Measurements from ENCODE around the gene AGBL4.

Gene AGBL4

GRCh38 chr1:48876330-48876785 lies 1147.4 kb downstream of the AGBL4 start:
- no peaks in the 10 kb centered on the region for H3K36me3 ChIP-seq (ENCODE audit: insufficient read depth, low read length)
- H3K27ac ChIP-seq: no peak overlapping the region
- no peak for DNase-seq (ENCODE audit: low read depth, low spot score)
- H3K9me3 ChIP-seq (ENCODE audit: low read depth, low read length): no peaks in the 10 kb centered on the region
- H3K4me3 ChIP-seq: no peak overlapping the region
- no peak overlapping the region for H3K9ac ChIP-seq (ENCODE audit: insufficient read length)
- no peak for TF ChIP-seq POLR2AphosphoS5 (IDR thresholded peaks at IDR 0.05; ENCODE audit: borderline replicate concordance, low read depth, low read length)
- TF ChIP-seq EZH2 (IDR thresholded peaks at IDR 0.05): no peak
- no peak for TF ChIP-seq FOXP2 (optimal IDR thresholded peaks at IDR 0.05; ENCODE audit: control extremely low read depth, extremely low read length, insufficient read depth)

- no peaks in the 10 kb centered on the region for H3K36me3 ChIP-seq (ENCODE audit: insufficient read depth, low read length)
- H3K9me3 ChIP-seq (ENCODE audit: low read depth, low read length): no peaks in the 10 kb centered on the region
- H3K27ac ChIP-seq: no peak overlapping the region
- H3K4me3 ChIP-seq: no peak overlapping the region
- H3K9ac ChIP-seq (ENCODE audit: insufficient read length): peak overlapping the region; percentile 11
- TF ChIP-seq EZH2 (IDR thresholded peaks at IDR 0.05): no peak
- TF ChIP-seq FOXP2 (optimal IDR thresholded peaks at IDR 0.05; ENCODE audit: control extremely low read depth, extremely low read length, insufficient read depth): no peak
- no peak for TF ChIP-seq POLR2AphosphoS5 (IDR thresholded peaks at IDR 0.05; ENCODE audit: borderline replicate concordance, low read depth, low read length)
- no peak for DNase-seq (ENCODE audit: low read depth, low spot score)
Measured at GRCh38 chr1:48875552-48876329, 1148.0 kb downstream of the AGBL4 start.

- TF ChIP-seq EZH2 (IDR thresholded peaks at IDR 0.05): no peak
- no peak for TF ChIP-seq POLR2AphosphoS5 (IDR thresholded peaks at IDR 0.05; ENCODE audit: borderline replicate concordance, low read depth, low read length)
- TF ChIP-seq FOXP2 (optimal IDR thresholded peaks at IDR 0.05; ENCODE audit: control extremely low read depth, extremely low read length, insufficient read depth): no peak
- DNase-seq (ENCODE audit: low read depth, low spot score): no peak
Measured at GRCh38 chr1:48873944-48874343, 1149.8 kb downstream of the AGBL4 start.

GRCh38 chr1:48870596-48870995 lies 1153.2 kb downstream of the AGBL4 start:
- Histone ChIP-seq H3K9ac (ENCODE audit: insufficient read length) (no peak overlapping the region), H3K36me3 (ENCODE audit: insufficient read depth, low read length) (no peaks in the 10 kb centered on the region), H3K27ac (no peak overlapping the region), H3K9me3 (ENCODE audit: low read depth, low read length) (no peaks in the 10 kb centered on the region), H3K4me3 (no peak overlapping the region)
- no peak for DNase-seq (ENCODE audit: low read depth, low spot score)
- TF ChIP-seq EZH2 (IDR thresholded peaks at IDR 0.05): no peak
- no peak for TF ChIP-seq POLR2AphosphoS5 (IDR thresholded peaks at IDR 0.05; ENCODE audit: borderline replicate concordance, low read depth, low read length)
- no peak for TF ChIP-seq FOXP2 (optimal IDR thresholded peaks at IDR 0.05; ENCODE audit: control extremely low read depth, extremely low read length, insufficient read depth)

More at GRCh38 chr1:48873944-48874343, 1149.8 kb downstream of the AGBL4 start:
- 0 out of 2 replicates have a peak overlapping the region, but pooled peaks have one; percentile 8 for H3K27ac ChIP-seq
- H3K4me3 ChIP-seq: no peak overlapping the region
- no peaks in the 10 kb centered on the region for H3K36me3 ChIP-seq (ENCODE audit: insufficient read depth, low read length)
- H3K9me3 ChIP-seq (ENCODE audit: low read depth, low read length): no peaks in the 10 kb centered on the region
- H3K9ac ChIP-seq (ENCODE audit: insufficient read length): no peak overlapping the region

- H3K4me3 ChIP-seq: no peak overlapping the region
- TF ChIP-seq EZH2 (IDR thresholded peaks at IDR 0.05): no peak
- TF ChIP-seq POLR2AphosphoS5 (IDR thresholded peaks at IDR 0.05; ENCODE audit: borderline replicate concordance, low read depth, low read length): no peak
- no peak for TF ChIP-seq FOXP2 (optimal IDR thresholded peaks at IDR 0.05; ENCODE audit: control extremely low read depth, extremely low read length, insufficient read depth)
- H3K36me3 ChIP-seq (ENCODE audit: insufficient read depth, low read length): no peaks in the 10 kb centered on the region
- DNase-seq (ENCODE audit: low read depth, low spot score): no peak
- H3K9ac ChIP-seq (ENCODE audit: insufficient read length): no peak overlapping the region
- H3K9me3 ChIP-seq (ENCODE audit: low read depth, low read length): no peaks in the 10 kb centered on the region
- no peak overlapping the region for H3K27ac ChIP-seq
Measured at GRCh38 chr1:48869116-48869893, 1154.4 kb downstream of the AGBL4 start.

GRCh38 chr1:48864913-48865312 lies 1158.8 kb downstream of the AGBL4 start:
- H3K9ac ChIP-seq (ENCODE audit: insufficient read length): no peak overlapping the region
- no peaks in the 10 kb centered on the region for H3K36me3 ChIP-seq (ENCODE audit: insufficient read depth, low read length)
- no peak for DNase-seq (ENCODE audit: low read depth, low spot score)
- TF ChIP-seq POLR2AphosphoS5 (IDR thresholded peaks at IDR 0.05; ENCODE audit: borderline replicate concordance, low read depth, low read length) (no peak), EZH2 (IDR thresholded peaks at IDR 0.05) (no peak), FOXP2 (optimal IDR thresholded peaks at IDR 0.05; ENCODE audit: control extremely low read depth, extremely low read length, insufficient read depth) (no peak)
- peaks cover 4% of the 10 kb centered on the region; the same call in 1 of the 2 replicates for H3K9me3 ChIP-seq (ENCODE audit: low read depth, low read length)
- no peak overlapping the region for H3K27ac ChIP-seq
- no peak overlapping the region for H3K4me3 ChIP-seq

GRCh38 chr1:48859456-48859855 lies 1164.3 kb downstream of the AGBL4 start:
- no peak for TF ChIP-seq POLR2AphosphoS5 (IDR thresholded peaks at IDR 0.05; ENCODE audit: borderline replicate concordance, low read depth, low read length)
- Histone ChIP-seq H3K9ac (ENCODE audit: insufficient read length) (no peak overlapping the region), H3K36me3 (ENCODE audit: insufficient read depth, low read length) (no peaks in the 10 kb centered on the region), H3K27ac (no peak overlapping the region), H3K4me3 (no peak overlapping the region), H3K9me3 (ENCODE audit: low read depth, low read length) (peaks cover 4% of the 10 kb centered on the region; the same call in 1 of the 2 replicates)
- DNase-seq (ENCODE audit: low read depth, low spot score): no peak

- DNase-seq (ENCODE audit: low read depth, low spot score): no peak
- no peak overlapping the region for H3K9ac ChIP-seq (ENCODE audit: insufficient read length)
- no peak overlapping the region for H3K4me3 ChIP-seq
- H3K9me3 ChIP-seq (ENCODE audit: low read depth, low read length): peaks cover 4% of the 10 kb centered on the region; the same call in 1 of the 2 replicates
- H3K27ac ChIP-seq: no peak overlapping the region
- H3K36me3 ChIP-seq (ENCODE audit: insufficient read depth, low read length): no peaks in the 10 kb centered on the region
- TF ChIP-seq EZH2 (IDR thresholded peaks at IDR 0.05) (no peak), POLR2AphosphoS5 (IDR thresholded peaks at IDR 0.05; ENCODE audit: borderline replicate concordance, low read depth, low read length) (no peak), FOXP2 (optimal IDR thresholded peaks at IDR 0.05; ENCODE audit: control extremely low read depth, extremely low read length, insufficient read depth) (no peak)
Measured at GRCh38 chr1:48858200-48858920, 1165.4 kb downstream of the AGBL4 start.

Measured in SK-N-MC (cell line).